NT2/D1 (cell line): ENCODE data around the gene PRAME.

Experiments
- YY1 ChIP-seq: IDR thresholded peaks from 2 replicates; pipeline ENCODE4 v1.6.1; 2011; ENCODE audit not compliant: insufficient read length, insufficient read depth
- ZNF274 ChIP-seq: IDR thresholded peaks from 2 replicates; pipeline ENCODE4 v1.6.1; 2011; ENCODE audit warnings: mild to moderate bottlenecking, low read depth, low read length

- TF ChIP-seq ZNF274 (no peak), YY1 (no peak)
These were observed 15.3 kb upstream of the PRAME start for GRCh38 chr22:22574361-22574760.
